22Rv1 (cell line): ENCODE measurements around the gene NTPCR.

ENCODE experiments used
- H3K27ac ChIP-seq: fragments of 450-650 bp; 2 replicates; pipeline ENCODE4 v1.5.1; 2017
- CTCF ChIP-seq: fragments of 450-650 bp; IDR thresholded peaks from 2 replicates; pipeline ENCODE4 v1.5.1; 2017; ENCODE audit warnings: mild to moderate bottlenecking
- ZFX ChIP-seq: fragments of 450-650 bp; IDR thresholded peaks from 2 replicates; pipeline ENCODE4 v1.6.1; 2017; ENCODE audit warnings: antibody characterized with exemption, borderline replicate concordance

Gene NTPCR

GRCh38 chr1:232952514-232953499 lies 2.4 kb downstream of the NTPCR start:
- H3K27ac ChIP-seq, result peak overlapping the region; percentile 68
- peak; percentile 85 for TF ChIP-seq CTCF
- TF ChIP-seq ZFX, result no peak

- H3K27ac ChIP-seq, result no peak overlapping the region
- no peak for TF ChIP-seq CTCF
- TF ChIP-seq ZFX, result no peak
Measured at GRCh38 chr1:232954594-232955365, 4.4 kb downstream of the NTPCR start.

- H3K27ac ChIP-seq, result no peak overlapping the region
- TF ChIP-seq ZFX (no peak), CTCF (no peak)
Measured at GRCh38 chr1:232956081-232956480, 5.7 kb downstream of the NTPCR start.

- TF ChIP-seq ZFX (no peak), CTCF (no peak)
- no peak overlapping the region for H3K27ac ChIP-seq
Measured at GRCh38 chr1:232958067-232958466, 7.7 kb downstream of the NTPCR start.

- TF ChIP-seq ZFX, result no peak
- TF ChIP-seq CTCF, result no peak
- H3K27ac ChIP-seq, result no peak overlapping the region
Measured at GRCh38 chr1:232962761-232963745, 12.6 kb downstream of the NTPCR start.

- TF ChIP-seq ZFX (no peak), CTCF (no peak)
- H3K27ac ChIP-seq, result no peak overlapping the region
Measured at GRCh38 chr1:232964601-232965000, 14.2 kb downstream of the NTPCR start.
